CD8-positive, alpha-beta memory T cell (primary cell): ENCODE measurements around the gene PNPLA5. TPM values are rescaled to one million over a fixed set of nuclear protein-coding genes. Genes with fewer than 3 reads are reported as not detected.
"Not testable (repeated sequence)": the region's sequence is repeated elsewhere in the genome, so short reads cannot be mapped to it uniquely, and the experiment has no call there.

Experiments used
- CTCF ChIA-PET: fragments of 350-600 bp; sonication (Branson Sonifier 250); formaldehyde crosslinking; loops from one replicate; lab custom pipeline; 2021; ENCODE audit warnings: antibody characterized with exemption; lab: Charles Lee
- POLR2A ChIA-PET: fragments of 350-600 bp; sonication (Branson Sonifier 250); formaldehyde crosslinking; loops from one replicate; lab custom pipeline; 2021; ENCODE audit warnings: antibody characterized with exemption; lab: Charles Lee
- DNase-seq, 5 donors: peaks; one replicate each; pipeline versions ENCODE4 v3.0.0 to v3.0.0-alpha.2; 2020 to 2022; ENCODE audit warnings: mixed read lengths in 1 of 5
- H3K27ac ChIP-seq: one replicate; pipeline ENCODE4 v1.7.0; 2013; ENCODE audit warnings: low read depth, mild to moderate bottlenecking, low read length, moderate library complexity
- H3K27me3 ChIP-seq: 2 replicates; pipeline ENCODE4 v1.7.0; 2013; ENCODE audit warnings: low read length, mild to moderate bottlenecking; ENCODE audit not compliant: insufficient read depth, poor library complexity, severe bottlenecking
- H3K36me3 ChIP-seq: 2 replicates; pipeline ENCODE4 v1.7.0; 2013; ENCODE audit warnings: mild to moderate bottlenecking, low read length, moderate library complexity; ENCODE audit not compliant: insufficient read depth
- H3K4me1 ChIP-seq: 2 replicates; pipeline ENCODE4 v1.7.0; 2013; ENCODE audit warnings: mild to moderate bottlenecking, low read length, moderate library complexity; ENCODE audit not compliant: insufficient read depth
- H3K4me3 ChIP-seq: 2 replicates; pipeline ENCODE4 v1.7.0; 2013; ENCODE audit warnings: mild to moderate bottlenecking, low read length
- H3K9me3 ChIP-seq: 2 replicates; pipeline ENCODE4 v1.7.0; 2013; ENCODE audit warnings: mild to moderate bottlenecking, low read length
- H3K27ac Mint-ChIP-seq, 8 donors: one replicate each; pipeline ENCODE4 v1.8.0; 2020 to 2021; ENCODE audit warnings: mixed read lengths in 8 of 8, mild to moderate bottlenecking in 6 of 8, inconsistent platforms in 3 of 8, moderate library complexity in 3 of 8
- H3K27me3 Mint-ChIP-seq, 2 donors: one replicate each; pipeline ENCODE4 v1.8.0; 2020 to 2021; ENCODE audit warnings: mixed read lengths in 2 of 2, mild to moderate bottlenecking in 1 of 2, moderate library complexity in 1 of 2
- H3K36me3 Mint-ChIP-seq, 3 donors: one replicate each; pipeline ENCODE4 v1.8.0; 2020 to 2021; ENCODE audit warnings: mixed read lengths in 3 of 3, inconsistent platforms in 1 of 3, mild to moderate bottlenecking in 1 of 3
- H3K4me1 Mint-ChIP-seq, 3 donors: one replicate each; pipeline ENCODE4 v1.8.0; 2020 to 2021; ENCODE audit warnings: mixed read lengths in 3 of 3, inconsistent platforms in 1 of 3, mild to moderate bottlenecking in 1 of 3
- H3K4me3 Mint-ChIP-seq, 7 donors: one replicate each; pipeline ENCODE4 v1.8.0; 2020 to 2021; ENCODE audit warnings: mixed read lengths in 7 of 7, mild to moderate bottlenecking in 6 of 7, moderate library complexity in 4 of 7, inconsistent platforms in 2 of 7
- H3K9me3 Mint-ChIP-seq, 5 donors: one replicate each; pipeline ENCODE4 v1.8.0; 2020 to 2022; ENCODE audit warnings: mixed read lengths in 5 of 5, mild to moderate bottlenecking in 3 of 5, moderate library complexity in 2 of 5, inconsistent platforms in 1 of 5
- polyA plus RNA-seq: library from polyadenylated mRNA; unstranded; fragments of 300-500 nt; fragmentation: Illumina TruSeq; gene quantifications from one replicate; pipeline ENCODE4 v1.2.3, GENCODE V29; 2021
- total RNA-seq, 2 experiments: library from RNA; stranded (reverse); gene quantifications; one replicate each; pipeline ENCODE4 v1.2.3, GENCODE V29; 2021

The PNPLA5 gene
- total and polyA plus RNA-seq, 3 experiments from 2014 or later: not detected

- DNase-seq: no peak
- POLR2A ChIA-PET: no interaction called here
- peaks cover 0 to 3% (median 0%) of the 10 kb centered on the region in 3 donors for H3K36me3 Mint-ChIP-seq
- Histone ChIP-seq H3K27me3 (no peaks in the 10 kb centered on the region), H3K4me3 (no peak overlapping the region), H3K36me3 (no peaks in the 10 kb centered on the region), H3K4me1 (no peaks in the 10 kb centered on the region), H3K27ac (no peak overlapping the region), H3K9me3 (no peaks in the 10 kb centered on the region)
- no peak overlapping the region for H3K27ac Mint-ChIP-seq
- peaks cover 0 to 2% (median 0%) of the 10 kb centered on the region in 5 donors for H3K9me3 Mint-ChIP-seq
- peaks cover 26 to 62% of the 10 kb centered on the region in 2 donors for H3K27me3 Mint-ChIP-seq
- no peak overlapping the region for H3K4me3 Mint-ChIP-seq
- H3K4me1 Mint-ChIP-seq: no peaks in the 10 kb centered on the region
- CTCF ChIA-PET: no interaction called here
Measured at GRCh38 chr22:43876866-43877509, 14.8 kb downstream of the PNPLA5 start.

- CTCF ChIA-PET: no interaction called here
- H3K27me3 Mint-ChIP-seq: peaks cover 21 to 42% of the 10 kb centered on the region in 2 donors
Measured at GRCh38 chr22:43869799-43870198, 22.0 kb downstream of the PNPLA5 start.

GRCh38 chr22:43869001-43869400, 22.8 kb downstream of the PNPLA5 start:
- H3K27me3 ChIP-seq, POLR2A ChIA-PET, H3K4me1 ChIP-seq, H3K9me3 ChIP-seq, H3K36me3 Mint-ChIP-seq, DNase-seq, H3K36me3 ChIP-seq, H3K4me3 Mint-ChIP-seq, CTCF ChIA-PET, H3K27ac ChIP-seq, H3K4me1 Mint-ChIP-seq, H3K4me3 ChIP-seq: not testable (repeated sequence)
- Mint-ChIP-seq H3K9me3 (peaks cover 3 to 13% (median 4%) of the 10 kb centered on the region in 5 donors), H3K27ac (peak overlapping the region in 1 of 8 donors; percentile 91), H3K27me3 (peaks cover 22 to 44% of the 10 kb centered on the region in 2 donors)

More at GRCh38 chr22:43869799-43870198, 22.0 kb downstream of the PNPLA5 start:
- Mint-ChIP-seq H3K9me3 (peaks cover 3 to 13% (median 4%) of the 10 kb centered on the region in 5 donors), H3K4me1 (no peaks in the 10 kb centered on the region), H3K27ac (no peak overlapping the region), H3K36me3 (no peaks in the 10 kb centered on the region), H3K4me3 (no peak overlapping the region)
- Histone ChIP-seq H3K27ac (no peak overlapping the region), H3K27me3 (no peaks in the 10 kb centered on the region), H3K36me3 (no peaks in the 10 kb centered on the region), H3K9me3 (no peaks in the 10 kb centered on the region), H3K4me1 (no peaks in the 10 kb centered on the region), H3K4me3 (no peak overlapping the region)
- POLR2A ChIA-PET: no interaction called here
- no peak for DNase-seq

- Mint-ChIP-seq H3K36me3 (peaks cover 0 to 6% (median 0%) of the 10 kb centered on the region in 3 donors), H3K27ac (no peak overlapping the region), H3K4me1 (no peaks in the 10 kb centered on the region), H3K4me3 (no peak overlapping the region), H3K9me3 (peaks cover 3 to 13% (median 4%) of the 10 kb centered on the region in 5 donors), H3K27me3 (peaks cover 28 to 44% of the 10 kb centered on the region in 2 donors)
- Histone ChIP-seq H3K36me3 (no peaks in the 10 kb centered on the region), H3K9me3 (no peaks in the 10 kb centered on the region), H3K4me3 (no peak overlapping the region), H3K4me1 (no peaks in the 10 kb centered on the region), H3K27ac (no peak overlapping the region), H3K27me3 (no peaks in the 10 kb centered on the region)
- ChIA-PET CTCF (no interaction called here), POLR2A (no interaction called here)
- DNase-seq: no peak
Measured at GRCh38 chr22:43867839-43868635, 23.8 kb downstream of the PNPLA5 start.

- ChIA-PET CTCF (no interaction called here), POLR2A (no interaction called here)
- H3K27me3 Mint-ChIP-seq: peaks cover 59 to 68% of the 10 kb centered on the region in 2 donors
- no peak for DNase-seq
- H3K4me3 ChIP-seq: no peak overlapping the region
- H3K9me3 ChIP-seq: no peaks in the 10 kb centered on the region
- H3K27ac ChIP-seq: no peak overlapping the region
- H3K9me3 Mint-ChIP-seq: peaks cover 0 to 5% (median 2%) of the 10 kb centered on the region in 5 donors
- no peaks in the 10 kb centered on the region for H3K36me3 ChIP-seq
- H3K4me3 Mint-ChIP-seq: peak overlapping the region; percentile 23 to 75 (median 47)
- H3K27ac Mint-ChIP-seq: no peak overlapping the region
- peaks cover 0 to 9% (median 4%) of the 10 kb centered on the region in 3 donors for H3K4me1 Mint-ChIP-seq
- no peaks in the 10 kb centered on the region for H3K4me1 ChIP-seq
- peaks cover 9% of the 10 kb centered on the region for H3K27me3 ChIP-seq
- H3K36me3 Mint-ChIP-seq: peaks cover 0 to 6% (median 0%) of the 10 kb centered on the region in 3 donors
Measured at GRCh38 chr22:43862882-43863202, 29.0 kb downstream of the PNPLA5 start.

GRCh38 chr22:43862074-43862881, 29.5 kb downstream of the PNPLA5 start, which contains the start of gene SULT4A1:
Gene SULT4A1 (minus strand): TSS chr22:43862513. CDS start chr22:43862382, 131 bp downstream.
- H3K27me3 ChIP-seq: peaks cover 9% of the 10 kb centered on the region
- no peaks in the 10 kb centered on the region for H3K36me3 ChIP-seq
- ChIA-PET CTCF (no interaction called here), POLR2A (no interaction called here)
- Mint-ChIP-seq H3K9me3 (peaks cover 0 to 5% (median 2%) of the 10 kb centered on the region in 5 donors), H3K27ac (no peak within 1 kb of the TSS), H3K36me3 (peaks cover 0 to 6% (median 0%) of the 10 kb centered on the region in 3 donors), H3K27me3 (peaks cover 58 to 68% of the 10 kb centered on the region in 2 donors), H3K4me3 (peak within 1 kb of the TSS; percentile 30 to 75 (median 47)), H3K4me1 (peaks cover 0 to 9% (median 4%) of the 10 kb centered on the region in 3 donors)
- H3K9me3 ChIP-seq: no peaks in the 10 kb centered on the region
- H3K27ac ChIP-seq: no peak within 1 kb of the TSS
- H3K4me1 ChIP-seq: no peaks in the 10 kb centered on the region
- no peak within 1 kb of the TSS for H3K4me3 ChIP-seq
- DNase-seq: no peak

GRCh38 chr22:43861529-43861928, 30.3 kb downstream of the PNPLA5 start:
- Histone ChIP-seq H3K36me3 (no peaks in the 10 kb centered on the region), H3K27me3 (peaks cover 9% of the 10 kb centered on the region), H3K9me3 (no peaks in the 10 kb centered on the region), H3K4me1 (no peaks in the 10 kb centered on the region), H3K27ac (no peak overlapping the region), H3K4me3 (no peak overlapping the region)
- Mint-ChIP-seq H3K9me3 (peaks cover 0 to 8% (median 7%) of the 10 kb centered on the region in 5 donors), H3K27ac (no peak overlapping the region), H3K27me3 (peaks cover 63 to 76% of the 10 kb centered on the region in 2 donors), H3K36me3 (peaks cover 0 to 6% (median 1%) of the 10 kb centered on the region in 3 donors), H3K4me3 (peak overlapping the region in 2 of 7 donors; percentile 20 to 29), H3K4me1 (peaks cover 0 to 9% (median 4%) of the 10 kb centered on the region in 3 donors)
- DNase-seq: no peak
- POLR2A ChIA-PET: no interaction called here
- CTCF ChIA-PET: interaction anchor here (0.6 kb wide), 1 partner anchor 928 kb away, joined by 3 read pairs; no protein-coding TSS in a partner anchor
